ENCODE data around the gene TBRG1.
"Not testable (repeated sequence)": the region's sequence is repeated elsewhere in the genome, so short reads cannot be mapped to it uniquely, and the experiment has no call there.

The TBRG1 gene

GRCh38 chr11:124600621-124601320, 21.9 kb upstream of the TBRG1 start:
- no peak for DNase-seq (ENCODE audit: low read depth)
- TF ChIP-seq CTCF (IDR thresholded peaks at IDR 0.05; ENCODE audit: low read depth, low read length, missing control alignments), result no peak
- no peak overlapping the region for H3K4me3 ChIP-seq (ENCODE audit: low read depth, low read length)

GRCh38 chr11:124602193-124602592, 20.5 kb upstream of the TBRG1 start:
- no peak for DNase-seq (ENCODE audit: low read depth)
- no peak overlapping the region for H3K4me3 ChIP-seq (ENCODE audit: low read depth, low read length)
- no peak for TF ChIP-seq CTCF (IDR thresholded peaks at IDR 0.05; ENCODE audit: low read depth, low read length, missing control alignments)

GRCh38 chr11:124602723-124603122, 19.9 kb upstream of the TBRG1 start:
- not testable (repeated sequence) for H3K4me3 ChIP-seq (ENCODE audit: low read depth, low read length); DNase-seq (ENCODE audit: low read depth)

GRCh38 chr11:124605719-124606118, 16.9 kb upstream of the TBRG1 start:
- H3K4me3 ChIP-seq (ENCODE audit: low read depth, low read length), result no peak overlapping the region
- no peak for TF ChIP-seq CTCF (IDR thresholded peaks at IDR 0.05; ENCODE audit: low read depth, low read length, missing control alignments)
- DNase-seq (ENCODE audit: low read depth), result no peak

- no peak for DNase-seq (ENCODE audit: low read depth)
- no peak for TF ChIP-seq CTCF (IDR thresholded peaks at IDR 0.05; ENCODE audit: low read depth, low read length, missing control alignments)
- no peak overlapping the region for H3K4me3 ChIP-seq (ENCODE audit: low read depth, low read length)
These were observed 14.5 kb upstream of the TBRG1 start for GRCh38 chr11:124608147-124608546.

- DNase-seq (ENCODE audit: low read depth), result no peak
- no peak for TF ChIP-seq CTCF (IDR thresholded peaks at IDR 0.05; ENCODE audit: low read depth, low read length, missing control alignments)
- no peak overlapping the region for H3K4me3 ChIP-seq (ENCODE audit: low read depth, low read length)
These were observed 12.4 kb upstream of the TBRG1 start for GRCh38 chr11:124610295-124610694.

GRCh38 chr11:124611064-124611463, 11.6 kb upstream of the TBRG1 start, which contains the start of gene PANX3:
PANX3 (plus strand) TSS chr11:124611428; CDS start chr11:124611557, 129 bp downstream.
- DNase-seq (ENCODE audit: low read depth), result no peak
- no peak within 1 kb of the TSS for H3K4me3 ChIP-seq (ENCODE audit: low read depth, low read length)
- TF ChIP-seq CTCF (IDR thresholded peaks at IDR 0.05; ENCODE audit: low read depth, low read length, missing control alignments), result no peak

All from GM12864 (cell line).